ENCODE measurements around the gene PDE6G.

DNA sequence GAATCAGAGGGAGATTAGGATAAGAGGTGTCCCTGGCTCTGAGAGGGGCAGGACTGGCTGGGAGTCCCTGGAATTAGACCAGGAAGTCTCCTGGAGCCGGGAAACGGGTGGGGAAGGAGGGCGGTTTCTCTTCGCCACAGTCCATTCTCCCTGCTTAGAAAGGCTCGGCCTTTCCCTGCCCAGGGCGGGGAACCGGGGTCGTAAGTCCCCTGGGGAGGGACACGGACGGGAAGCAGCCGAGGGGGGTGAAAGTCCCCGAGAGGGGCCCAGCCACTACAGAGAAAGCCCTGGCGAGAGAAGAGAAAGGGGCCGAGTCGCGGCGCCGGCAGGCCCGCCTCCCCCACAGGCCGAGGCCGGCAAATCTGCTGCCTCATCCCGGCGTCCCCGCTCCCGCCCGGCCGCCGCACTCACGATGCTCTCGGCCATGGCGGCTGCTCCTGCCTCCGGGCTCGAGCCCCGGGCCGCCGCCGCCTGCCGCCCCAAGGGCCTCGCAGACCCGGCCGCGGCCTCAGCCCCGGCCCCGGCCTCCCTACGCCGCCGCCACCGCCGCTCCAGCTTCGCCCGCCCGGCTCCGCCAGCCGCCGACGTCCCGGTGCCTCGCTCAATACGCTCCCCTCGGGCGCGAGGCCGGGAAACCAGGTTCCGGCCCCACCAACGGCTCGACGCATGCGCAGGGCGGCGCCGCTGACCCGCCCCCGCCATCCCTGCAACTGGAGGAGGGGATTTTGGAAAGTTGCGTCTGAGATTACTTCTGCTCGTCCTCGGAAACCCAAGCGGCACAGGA, 19.6 kb downstream of the PDE6G start, which contains the start of the genes NPLOC4 and TSPAN10:
- TF ChIP-seq POLR2AphosphoS5 (IDR thresholded peaks at IDR 0.05), result peak; percentile 48 to 84 (median 65)
- TF ChIP-seq CTCF (IDR thresholded peaks at IDR 0.05), result peak in 1 of 3 donors; percentile 11
- TF ChIP-seq POLR2A (IDR thresholded peaks at IDR 0.05), result peak; percentile 21

Measured in breast epithelium (tissue), 3 donors.